Upper lobe of right lung (tissue), 1 donor: Measurements from ENCODE around the gene COQ5. TPM values are rescaled to one million over a fixed set of nuclear protein-coding genes. Genes with fewer than 3 reads are reported as not detected.

Experiments
- ATAC-seq: fragments of 200-7000 bp; cut with Tn5 transposase; one replicate; pipeline ENCODE4 v1.9.1; 2020; ENCODE audit warnings: mild to moderate bottlenecking, moderate library complexity
- DNase-seq: peaks from one replicate; pipeline ENCODE4 v3.0.0-alpha.2; 2020
- H3K27ac ChIP-seq: fragments of 200-600 bp; one replicate; pipeline ENCODE4 v1.8.0; 2022
- H3K27me3 ChIP-seq: fragments of 200-600 bp; one replicate; pipeline ENCODE4 v1.8.0; 2022; ENCODE audit warnings: mild to moderate bottlenecking
- H3K36me3 ChIP-seq: fragments of 200-600 bp; one replicate; pipeline ENCODE4 v1.8.0; 2022
- H3K4me1 ChIP-seq: fragments of 200-600 bp; one replicate; pipeline ENCODE4 v1.8.0; 2022
- H3K4me3 ChIP-seq: fragments of 200-600 bp; one replicate; pipeline ENCODE4 v1.8.0; 2022; ENCODE audit warnings: mild to moderate bottlenecking
- H3K9me3 ChIP-seq: fragments of 200-600 bp; one replicate; pipeline ENCODE4 v1.8.0; 2022
- CTCF ChIP-seq: fragments of 200-600 bp; IDR thresholded peaks from one replicate; pipeline ENCODE4 v1.8.0; 2022; ENCODE audit warnings: antibody characterized with exemption
- intact Hi-C: fragments of 100-400 bp; cut with DNase I; formaldehyde crosslinking; loops from one replicate; pipeline ENCODE4 v1.11.0; 2022
- total RNA-seq: library from RNA; stranded (reverse); fragmentation: NEBNext Ultra II Directional; extraction: Animal tissue kit (Norgen Biotek cat#: 25700); gene quantifications from one replicate; pipeline ENCODE4 v1.2.1, GENCODE V29; 2021
- donor health status: DM: no; HTN: yes; CAD: no; lungs with severe emphysema.

The COQ5 gene
- total RNA-seq, 1 donor from 2014 or later = 19.6 TPM

GRCh38 chr12:120485961-120486881, 42.7 kb downstream of the COQ5 start:
- H3K27me3 ChIP-seq = no peaks in the 10 kb centered on the region
- H3K9me3 ChIP-seq = no peaks in the 10 kb centered on the region
- DNase-seq = no peak
- no peak for ATAC-seq
- H3K4me3 ChIP-seq = no peak overlapping the region
- no peak overlapping the region for H3K27ac ChIP-seq
- no peaks in the 10 kb centered on the region for H3K4me1 ChIP-seq
- no peaks in the 10 kb centered on the region for H3K36me3 ChIP-seq
- no peak for TF ChIP-seq CTCF
- intact Hi-C loops = no loop called here

- DNase-seq (no peak), ATAC-seq (peak; percentile 44)
- intact Hi-C loops = no loop called here
- TF ChIP-seq CTCF = no peak
- no peak overlapping the region for H3K4me3 ChIP-seq
- no peaks in the 10 kb centered on the region for H3K36me3 ChIP-seq
- no peak overlapping the region for H3K27ac ChIP-seq
- no peaks in the 10 kb centered on the region for H3K4me1 ChIP-seq
- no peaks in the 10 kb centered on the region for H3K9me3 ChIP-seq
- H3K27me3 ChIP-seq = no peaks in the 10 kb centered on the region
These were observed 45.3 kb downstream of the COQ5 start for GRCh38 chr12:120483621-120484020.

- H3K4me3 ChIP-seq = no peak overlapping the region
- no peaks in the 10 kb centered on the region for H3K27me3 ChIP-seq
- no peaks in the 10 kb centered on the region for H3K9me3 ChIP-seq
- no peak for TF ChIP-seq CTCF
- peak overlapping the region; percentile 6 for H3K27ac ChIP-seq
- no peaks in the 10 kb centered on the region for H3K4me1 ChIP-seq
- H3K36me3 ChIP-seq = no peaks in the 10 kb centered on the region
- no peak for ATAC-seq
- intact Hi-C loops = no loop called here
- no peak for DNase-seq
These were observed 47.8 kb downstream of the COQ5 start for GRCh38 chr12:120481022-120481767.

GRCh38 chr12:120480211-120480610, 48.7 kb downstream of the COQ5 start:
- no peaks in the 10 kb centered on the region for H3K27me3 ChIP-seq
- H3K4me3 ChIP-seq = no peak overlapping the region
- no peaks in the 10 kb centered on the region for H3K9me3 ChIP-seq
- DNase-seq (no peak), ATAC-seq (no peak)
- no peak for TF ChIP-seq CTCF
- H3K4me1 ChIP-seq = no peaks in the 10 kb centered on the region
- intact Hi-C loops = no loop called here
- H3K36me3 ChIP-seq = no peaks in the 10 kb centered on the region
- H3K27ac ChIP-seq = peak overlapping the region; percentile 42

- DNase-seq (no peak), ATAC-seq (no peak)
- no peaks in the 10 kb centered on the region for H3K9me3 ChIP-seq
- no peak overlapping the region for H3K27ac ChIP-seq
- no peaks in the 10 kb centered on the region for H3K36me3 ChIP-seq
- no peaks in the 10 kb centered on the region for H3K27me3 ChIP-seq
- intact Hi-C loops = no loop called here
- no peak for TF ChIP-seq CTCF
- no peak overlapping the region for H3K4me3 ChIP-seq
- H3K4me1 ChIP-seq = no peaks in the 10 kb centered on the region
These were observed 49.5 kb downstream of the COQ5 start for GRCh38 chr12:120479458-120479857.
